Adipocyte (in vitro differentiated cells): Measurements from ENCODE around the gene SPINDOC.

Experiments
- DNase-seq: peaks from one replicate; pipeline ENCODE4 v3.0.0-alpha.2; 2015; ENCODE audit warnings: low read depth
- H3K27me3 ChIP-seq: replicated peaks from 2 replicates; pipeline ENCODE4 v1.7.0; 2013; ENCODE audit warnings: mild to moderate bottlenecking, low read length, moderate library complexity; ENCODE audit not compliant: control insufficient read depth, insufficient read depth
- H3K36me3 ChIP-seq: 2 replicates; pipeline ENCODE4 v1.7.0; 2013; ENCODE audit warnings: low read length, mild to moderate bottlenecking, moderate library complexity; ENCODE audit not compliant: control insufficient read depth, insufficient read depth, severe bottlenecking
- H3K4me1 ChIP-seq: 2 replicates; pipeline ENCODE4 v1.7.0; 2013; ENCODE audit warnings: mild to moderate bottlenecking, low read length, moderate library complexity; ENCODE audit not compliant: control insufficient read depth, insufficient read depth
- H3K4me3 ChIP-seq: 2 replicates; pipeline ENCODE4 v1.7.0; 2013; ENCODE audit warnings: mild to moderate bottlenecking, low read length, moderate library complexity
- H3K9ac ChIP-seq: 2 replicates; pipeline ENCODE4 v1.7.0; 2013; ENCODE audit warnings: mild to moderate bottlenecking, low read length, moderate library complexity
- H3K9me3 ChIP-seq: 2 replicates; pipeline ENCODE4 v1.7.0; 2013; ENCODE audit warnings: mild to moderate bottlenecking, low read length, moderate library complexity; ENCODE audit not compliant: control insufficient read depth

SPINDOC gene

GRCh38 chr11:63813035-63813562, at the start of gene SPINDOC:
SPINDOC (plus strand) TSS chr11:63813456; CDS start chr11:63813687, 231 bp downstream.
- Histone ChIP-seq H3K4me3 (peak within 1 kb of the TSS; percentile 95), H3K27me3 (no peaks in the 10 kb centered on the region), H3K9me3 (no peaks in the 10 kb centered on the region), H3K36me3 (peaks cover 16% of the 10 kb centered on the region), H3K4me1 (peaks cover 18% of the 10 kb centered on the region), H3K9ac (peak within 1 kb of the TSS; percentile 96)
- DNase-seq = peak; percentile 91

DNA sequence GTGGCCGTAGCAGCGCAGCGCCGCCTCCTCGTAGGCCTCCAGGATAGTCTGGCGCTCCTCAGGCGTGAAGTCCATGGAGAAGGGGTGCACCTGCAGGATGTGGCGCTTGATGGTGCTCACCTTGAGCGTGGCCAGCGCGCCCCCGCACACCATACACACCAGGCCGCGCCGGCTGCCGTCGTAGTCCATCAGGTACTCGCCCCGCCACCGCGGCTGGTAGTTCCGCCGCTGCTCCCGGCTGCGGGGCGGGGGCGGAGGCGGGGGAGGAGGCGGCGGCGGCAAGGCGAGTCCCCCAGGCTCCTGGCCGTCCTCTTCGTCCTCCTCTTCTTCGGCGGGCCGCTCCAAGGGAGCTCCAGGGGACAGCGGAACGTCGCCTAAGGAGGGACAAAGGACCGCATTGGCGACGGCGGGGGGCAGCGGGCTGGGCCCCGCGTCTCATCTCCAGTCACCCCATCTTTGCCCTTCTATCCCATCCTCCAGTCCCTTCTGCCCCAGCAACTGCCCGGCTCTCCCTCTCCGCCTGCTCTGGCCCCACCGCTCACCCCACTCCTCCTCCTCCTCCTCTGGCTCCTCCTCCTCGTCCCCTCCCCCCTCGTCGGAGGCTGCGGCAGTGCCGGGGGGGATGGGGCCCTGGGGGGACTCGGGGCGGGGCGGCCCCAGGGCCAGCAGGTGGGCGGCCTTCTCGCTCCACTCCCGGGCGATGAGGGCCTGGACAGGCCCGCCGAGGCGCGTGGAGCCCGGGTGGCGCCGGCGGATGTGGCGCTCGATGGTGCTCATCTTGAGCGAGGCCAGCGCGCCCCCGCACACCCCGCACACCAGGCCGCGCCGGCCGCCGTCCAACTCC, 49.5 kb upstream of the SPINDOC start:
- Histone ChIP-seq H3K27me3 (no peaks in the 10 kb centered on the region), H3K9me3 (no peaks in the 10 kb centered on the region), H3K4me1 (peaks cover 43% of the 10 kb centered on the region), H3K4me3 (peak overlapping the region; percentile 77), H3K36me3 (peaks cover 24% of the 10 kb centered on the region), H3K9ac (peak overlapping the region; percentile 80)
- DNase-seq = no peak

DNA sequence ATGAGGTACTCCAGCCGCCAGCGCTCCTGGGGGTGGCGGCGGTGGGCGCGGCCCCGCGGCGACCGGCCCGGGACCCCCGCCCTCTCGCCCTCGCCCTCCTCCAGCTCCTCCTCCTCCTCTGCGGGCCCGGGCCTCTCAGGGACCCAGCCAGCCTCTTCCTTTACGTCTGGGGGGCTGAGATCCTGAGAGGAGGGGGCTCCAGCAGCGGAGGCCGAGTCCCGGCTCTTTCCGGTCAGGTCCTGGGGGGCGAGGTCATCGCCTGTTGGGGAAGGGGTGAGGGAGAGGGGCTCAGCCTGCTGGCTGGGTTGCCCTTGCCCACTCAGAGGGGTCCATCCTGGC, 48.9 kb upstream of the SPINDOC start:
- Histone ChIP-seq H3K36me3 (peaks cover 18% of the 10 kb centered on the region), H3K4me1 (peaks cover 44% of the 10 kb centered on the region), H3K9ac (no peak overlapping the region), H3K4me3 (no peak overlapping the region), H3K27me3 (no peaks in the 10 kb centered on the region), H3K9me3 (no peaks in the 10 kb centered on the region)
- DNase-seq = no peak

GRCh38 chr11:63764679-63765647, 48.3 kb upstream of the SPINDOC start:
- Histone ChIP-seq H3K9me3 (no peaks in the 10 kb centered on the region), H3K4me3 (no peak overlapping the region), H3K27me3 (no peaks in the 10 kb centered on the region), H3K36me3 (peaks cover 11% of the 10 kb centered on the region), H3K9ac (peak overlapping the region; percentile 28), H3K4me1 (peaks cover 51% of the 10 kb centered on the region)
- DNase-seq = no peak

DNA sequence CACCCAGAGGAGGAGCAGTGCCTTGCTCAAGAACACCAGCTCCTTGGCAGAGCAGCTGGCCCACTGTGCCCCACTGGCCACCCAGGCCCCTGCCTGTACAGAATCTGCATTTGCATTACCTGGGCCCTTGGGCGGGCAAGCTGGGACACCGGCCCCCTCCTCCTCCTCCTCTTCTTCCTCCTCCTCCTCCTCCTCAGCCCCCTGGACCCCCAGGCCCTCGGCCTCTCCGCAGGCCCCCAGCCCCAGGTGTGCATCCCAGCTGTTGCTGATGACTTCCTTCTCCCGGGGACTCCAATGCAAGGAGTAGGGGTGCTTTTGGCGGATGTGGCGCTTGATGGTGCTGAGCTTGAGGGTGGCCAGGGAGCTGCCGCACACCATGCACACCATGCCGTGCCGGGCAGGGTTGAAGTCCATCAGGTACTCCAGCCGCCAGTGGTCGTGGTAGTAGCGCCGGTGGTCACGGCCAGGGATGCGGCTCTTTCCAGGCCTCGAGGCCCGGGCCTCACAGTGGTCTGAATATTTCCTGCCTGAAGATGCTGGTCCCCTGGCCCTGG, 47.5 kb upstream of the SPINDOC start:
- Histone ChIP-seq H3K9me3 (no peaks in the 10 kb centered on the region), H3K4me3 (no peak overlapping the region), H3K27me3 (no peaks in the 10 kb centered on the region), H3K9ac (peak overlapping the region; percentile 28), H3K4me1 (peaks cover 58% of the 10 kb centered on the region), H3K36me3 (peaks cover 3% of the 10 kb centered on the region)
- DNase-seq = no peak

GRCh38 chr11:63766531-63767235, 46.6 kb upstream of the SPINDOC start:
- Histone ChIP-seq H3K27me3 (no peaks in the 10 kb centered on the region), H3K36me3 (no peaks in the 10 kb centered on the region), H3K9ac (peak overlapping the region; percentile 94), H3K4me3 (peak overlapping the region; percentile 96), H3K9me3 (no peaks in the 10 kb centered on the region), H3K4me1 (peaks cover 60% of the 10 kb centered on the region)
- no peak for DNase-seq

DNA sequence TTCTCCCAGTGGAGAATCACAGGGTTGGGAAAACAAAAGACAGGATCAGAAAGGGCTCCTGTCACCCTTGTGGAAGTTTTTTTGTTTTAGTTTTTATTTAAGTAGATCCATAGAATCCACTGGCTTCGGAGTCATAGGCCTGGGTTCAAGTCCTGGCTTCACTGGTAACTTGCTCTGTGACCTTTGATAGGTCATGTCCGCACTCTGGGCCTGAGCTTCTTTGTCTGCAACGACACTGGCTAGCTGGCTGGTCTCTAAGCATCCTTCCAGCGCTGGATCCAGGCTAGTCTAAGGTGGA, 46.0 kb upstream of the SPINDOC start:
- no peak for DNase-seq
- Histone ChIP-seq H3K4me3 (peak overlapping the region; percentile 96), H3K4me1 (peaks cover 54% of the 10 kb centered on the region), H3K9ac (peak overlapping the region; percentile 94), H3K36me3 (no peaks in the 10 kb centered on the region), H3K9me3 (no peaks in the 10 kb centered on the region), H3K27me3 (no peaks in the 10 kb centered on the region)

DNA sequence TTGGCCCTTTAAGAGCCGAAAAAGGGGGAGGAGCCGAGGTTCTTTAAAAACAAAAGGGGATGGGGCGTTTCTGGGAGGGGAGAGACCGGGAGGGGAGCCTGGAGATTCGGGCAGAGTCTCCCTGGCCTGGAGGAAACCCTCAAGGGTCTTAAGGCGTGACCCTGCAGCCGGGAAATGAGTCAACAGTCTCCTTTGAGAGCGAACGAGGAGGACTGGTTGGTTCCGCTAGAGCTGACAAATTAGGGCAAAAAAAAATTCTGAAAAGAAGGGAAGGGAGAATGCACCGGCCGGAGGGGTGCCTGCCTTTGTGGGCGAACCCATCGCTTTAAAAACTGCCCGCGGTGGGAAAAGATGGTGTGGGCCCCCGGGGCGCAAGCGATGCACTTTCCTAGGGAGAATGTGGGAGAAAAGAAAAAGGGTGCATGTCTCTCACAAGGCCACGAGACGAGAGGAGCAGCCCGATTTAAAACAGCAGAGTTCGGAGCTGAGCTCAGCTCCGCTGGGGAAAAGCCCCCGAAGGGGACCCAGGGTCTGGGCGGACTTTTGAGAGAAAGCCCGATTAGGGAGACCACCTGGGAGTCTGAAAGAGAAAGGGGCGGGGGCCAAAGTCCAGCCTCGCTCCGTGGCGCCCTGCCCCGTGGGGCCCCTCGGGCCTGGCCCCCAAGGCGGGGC, 45.6 kb upstream of the SPINDOC start:
- H3K36me3 ChIP-seq = no peaks in the 10 kb centered on the region
- H3K9me3 ChIP-seq = no peaks in the 10 kb centered on the region
- peaks cover 52% of the 10 kb centered on the region for H3K4me1 ChIP-seq
- DNase-seq = peak; percentile 90
- H3K9ac ChIP-seq = peak overlapping the region; percentile 94
- H3K27me3 ChIP-seq = no peaks in the 10 kb centered on the region
- H3K4me3 ChIP-seq = peak overlapping the region; percentile 96

DNA sequence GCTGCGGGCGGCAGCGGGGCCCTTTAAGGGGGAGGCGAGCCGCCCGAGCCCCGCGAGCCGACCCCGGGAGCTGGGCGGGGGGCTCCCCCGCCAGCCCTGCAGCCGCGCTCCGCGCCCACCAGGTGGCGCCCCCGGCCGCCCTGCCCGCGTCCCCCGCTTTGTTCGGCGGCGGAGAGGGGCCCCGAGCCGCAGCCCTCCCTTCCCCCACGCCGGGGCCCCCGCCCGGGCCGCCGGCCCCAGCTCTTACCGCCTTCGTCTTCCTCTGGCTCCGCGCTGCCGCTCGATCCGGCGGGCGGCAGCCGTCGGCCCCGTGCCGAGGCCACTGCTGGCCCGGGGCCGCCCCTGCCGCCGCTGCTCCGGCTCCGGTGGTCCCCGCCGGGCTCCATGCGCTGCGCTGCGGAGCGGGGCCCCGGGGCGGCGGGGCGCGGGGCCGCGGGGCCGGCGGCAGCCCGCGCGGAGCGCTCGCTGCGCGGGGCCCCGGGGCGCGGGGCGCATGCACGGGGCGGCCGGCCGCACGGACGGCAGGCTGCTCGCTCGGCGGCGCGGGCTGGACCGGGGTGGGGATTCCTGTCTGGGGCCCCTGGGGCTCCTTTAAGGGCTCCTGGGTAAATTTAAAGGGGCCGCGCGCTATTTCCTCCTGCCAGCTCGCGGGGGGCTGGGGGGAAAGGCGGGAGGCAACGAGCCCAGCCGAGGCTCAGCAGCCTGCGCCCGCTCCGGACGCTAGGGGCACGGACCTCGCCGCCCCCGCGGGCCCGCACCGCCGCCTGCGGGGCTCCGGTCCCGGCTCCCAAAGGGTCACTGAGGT, 44.8 kb upstream of the SPINDOC start, which contains the start of gene ZFTA:
Gene ZFTA (minus strand): TSS at position 539 of the 805 bp plus-strand sequence. CDS start 153 bp downstream, at position 386.
- Histone ChIP-seq H3K27me3 (no peaks in the 10 kb centered on the region), H3K9ac (peak within 1 kb of the TSS; percentile 94), H3K9me3 (no peaks in the 10 kb centered on the region), H3K36me3 (no peaks in the 10 kb centered on the region), H3K4me1 (peaks cover 46% of the 10 kb centered on the region), H3K4me3 (peak within 1 kb of the TSS; percentile 96)
- DNase-seq = peak; percentile 86
